GM23338 (cell line): ENCODE measurements around the gene BIRC6. TPM values are rescaled to one million over a fixed set of nuclear protein-coding genes. Genes with fewer than 3 reads are reported as not detected.

ENCODE experiments used
- ATAC-seq: fragments of 200-7000 bp; cut with Tn5 transposase; 3 replicates; pipeline ENCODE4 v1.9.1; 2020
- DNase-seq: peaks from one replicate; pipeline ENCODE4 v3.0.0-alpha.2; 2015; ENCODE audit warnings: low spot score
- H2AFZ ChIP-seq: fragments of 200-600 bp; sonication (generic); 2 replicates; pipeline ENCODE4 v1.8.0; 2016; ENCODE audit warnings: antibody characterized with exemption, mild to moderate bottlenecking, moderate library complexity
- H3F3A ChIP-seq: fragments of 200-600 bp; sonication (generic); replicated peaks from 2 replicates; pipeline ENCODE4 v1.8.0; 2017; ENCODE audit warnings: antibody characterized with exemption, mixed run types, low read depth
- H3K27ac ChIP-seq: fragments of 200-600 bp; sonication (generic); 2 replicates; pipeline ENCODE4 v1.6.1; 2016; ENCODE audit warnings: low read depth
- H3K27me3 ChIP-seq: fragments of 200-600 bp; sonication (generic); 2 replicates; pipeline ENCODE4 v1.8.0; 2016; ENCODE audit warnings: mild to moderate bottlenecking, mixed run types, moderate library complexity; ENCODE audit not compliant: insufficient read depth
- H3K36me3 ChIP-seq: fragments of 200-600 bp; sonication (generic); 2 replicates; pipeline ENCODE4 v1.8.0; 2016; ENCODE audit warnings: mild to moderate bottlenecking; ENCODE audit not compliant: insufficient read depth
- H3K4me1 ChIP-seq: fragments of 200-600 bp; sonication (generic); 2 replicates; pipeline ENCODE4 v1.8.0; 2016; ENCODE audit warnings: mild to moderate bottlenecking, moderate library complexity; ENCODE audit not compliant: insufficient read depth
- H3K4me2 ChIP-seq: fragments of 200-600 bp; sonication (generic); 2 replicates; pipeline ENCODE4 v1.7.1; 2017; ENCODE audit warnings: mixed run types
- H3K4me3 ChIP-seq: fragments of 200-600 bp; sonication (generic); 2 replicates; pipeline ENCODE4 v1.6.1; 2016; ENCODE audit warnings: mixed run types
- H3K79me2 ChIP-seq: fragments of 200-600 bp; sonication (generic); replicated peaks from 2 replicates; pipeline ENCODE4 v1.8.0; 2017; ENCODE audit warnings: mild to moderate bottlenecking; ENCODE audit not compliant: insufficient read depth
- H3K9me2 ChIP-seq: fragments of 200-600 bp; sonication (generic); 2 replicates; pipeline ENCODE4 v1.8.0; 2017; ENCODE audit not compliant: insufficient read depth
- H4K20me1 ChIP-seq: fragments of 200-600 bp; sonication (generic); replicated peaks from 2 replicates; pipeline ENCODE4 v1.8.0; 2017; ENCODE audit warnings: mild to moderate bottlenecking; ENCODE audit not compliant: insufficient read depth
- H3K27ac Mint-ChIP-seq: 2 replicates; pipeline ENCODE4 v1.8.0; 2020; ENCODE audit warnings: inconsistent platforms, mild to moderate bottlenecking, moderate library complexity, mixed read lengths
- H3K27me3 Mint-ChIP-seq: 3 replicates; pipeline ENCODE4 v1.8.0; 2022; ENCODE audit warnings: low read depth, mild to moderate bottlenecking, moderate library complexity, mixed read lengths, inconsistent platforms; ENCODE audit not compliant: insufficient read depth, poor library complexity
- H3K36me3 Mint-ChIP-seq: 3 replicates; pipeline ENCODE4 v1.8.0; 2021; ENCODE audit warnings: low read depth, mild to moderate bottlenecking, inconsistent platforms, moderate library complexity, mixed read lengths
- H3K4me1 Mint-ChIP-seq: 3 replicates; pipeline ENCODE4 v1.8.0; 2020; ENCODE audit warnings: mild to moderate bottlenecking, inconsistent platforms, mixed read lengths
- H3K4me3 Mint-ChIP-seq: 3 replicates; pipeline ENCODE4 v1.8.0; 2021; ENCODE audit warnings: moderate library complexity, mild to moderate bottlenecking, inconsistent platforms, mixed read lengths
- H3K9me3 Mint-ChIP-seq: 3 replicates; pipeline ENCODE4 v1.8.0; 2020; ENCODE audit warnings: moderate library complexity, mild to moderate bottlenecking, inconsistent platforms, mixed read lengths
- CREB1 ChIP-seq: fragments of 250-450 bp; sonication (Bioruptor Pico); IDR thresholded peaks from 2 replicates; pipeline ENCODE4 v1.5.0; 2020; ENCODE audit warnings: low read depth, mild to moderate bottlenecking, moderate library complexity
- CTCF ChIP-seq, 2 experiments: fragments of 200-600 bp in 1 of 2; sonication (generic) in 1 of 2; conservative IDR thresholded peaks; 2 replicates each; pipeline versions ENCODE4 v1.5.1 to v1.6.1; 2016 to 2017; ENCODE audit warnings: antibody characterized with exemption in 2 of 2, low read depth in 2 of 2, mild to moderate bottlenecking in 2 of 2, moderate library complexity in 1 of 2
- EZH2 ChIP-seq: fragments of 200-600 bp; sonication (generic); IDR thresholded peaks from one replicate; pipeline ENCODE4 v1.8.0; 2017; ENCODE audit warnings: antibody characterized with exemption, mild to moderate bottlenecking, low read depth; ENCODE audit not compliant: unreplicated experiment
- EZH2phosphoT487 ChIP-seq: fragments of 200-600 bp; sonication (generic); IDR thresholded peaks from one replicate; pipeline ENCODE4 v1.8.1; 2018; ENCODE audit warnings: antibody characterized with exemption; ENCODE audit not compliant: unreplicated experiment
- JUNB ChIP-seq: IDR thresholded peaks from one replicate; pipeline ENCODE4 v1.6.1; 2016; ENCODE audit warnings: antibody characterized with exemption; ENCODE audit not compliant: unreplicated experiment
- NANOG ChIP-seq: IDR thresholded peaks from 2 replicates; pipeline ENCODE4 v1.6.1; 2016; ENCODE audit warnings: antibody characterized with exemption, borderline replicate concordance
- POLR2AphosphoS5 ChIP-seq: IDR thresholded peaks from 2 replicates; pipeline ENCODE4 v1.6.1; 2016; ENCODE audit warnings: antibody characterized with exemption, low read depth
- STAT1 ChIP-seq: IDR thresholded peaks from one replicate; pipeline ENCODE4 v1.6.1; 2016; ENCODE audit warnings: antibody characterized with exemption; ENCODE audit not compliant: unreplicated experiment
- ZNF114 ChIP-seq: fragments of 250-450 bp; sonication (Bioruptor Pico); IDR thresholded peaks from 2 replicates; pipeline ENCODE4 v1.5.0; 2020; ENCODE audit warnings: mild to moderate bottlenecking, moderate library complexity
- ZNF331 ChIP-seq: fragments of 250-450 bp; sonication (Bioruptor Pico); IDR thresholded peaks from 2 replicates; pipeline ENCODE4 v1.5.0; 2020; ENCODE audit warnings: low read depth, mild to moderate bottlenecking, moderate library complexity
- ZNF462 ChIP-seq: fragments of 250-450 bp; sonication (Bioruptor Pico); IDR thresholded peaks from 2 replicates; pipeline ENCODE4 v1.5.0; 2020; ENCODE audit warnings: mild to moderate bottlenecking, moderate library complexity
- polyA plus RNA-seq: library from polyadenylated mRNA; unstranded; fragments of >200 nt; fragmentation: Nextera tagmentation; extraction: Ambion mirVana; gene quantifications from 2 replicates; pipeline ENCODE4 v1.2.1, GENCODE V29; 2016
- total RNA-seq: library from RNA; depleted of rRNA; stranded (reverse); fragments of >200 nt; shearing (Covaris generic); gene quantifications from 2 replicates; pipeline ENCODE4 v1.2.3, GENCODE V29; 2014
- TF ChIP-seq, protein P1 (sequence below): IDR thresholded peaks from one replicate; pipeline ENCODE4 v1.6.1; 2018; ENCODE audit warnings: antibody characterized with exemption; ENCODE audit not compliant: unreplicated experiment
- TF ChIP-seq, protein P2 (sequence below): IDR thresholded peaks from 2 replicates; pipeline ENCODE4 v1.6.1; 2016; ENCODE audit warnings: antibody characterized with exemption

BIRC6 gene
- total and polyA plus RNA-seq, 2 experiments from 2014 or later: 85.8 to 131 TPM

DNA sequence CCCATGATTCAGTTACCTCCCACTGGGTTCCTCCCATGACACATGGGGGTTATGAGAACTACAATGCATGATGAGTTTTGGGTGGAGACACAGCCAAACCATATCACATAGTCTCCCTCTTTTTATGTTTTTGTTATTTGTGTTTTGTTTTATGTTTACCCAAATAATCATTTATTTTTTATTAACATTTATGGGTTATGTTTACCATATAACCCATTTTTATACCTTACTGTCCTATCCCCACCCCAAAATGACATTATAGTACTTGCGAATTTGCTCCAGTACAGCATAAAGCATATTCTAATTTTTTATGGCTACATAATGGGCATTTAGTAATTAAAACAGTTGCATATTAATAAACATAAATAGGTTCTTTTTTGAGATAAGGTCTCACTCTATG, 209.1 kb downstream of the BIRC6 start:
- Mint-ChIP-seq H3K4me3 (no peak overlapping the region), H3K36me3 (peaks cover 20% of the 10 kb centered on the region), H3K27ac (no peak overlapping the region)

More for the DNA sequence above, 209.1 kb downstream of the BIRC6 start:
- H3K79me2 ChIP-seq: 0 out of 2 replicates have a peak, but pooled peaks cover 10% of the 10 kb centered on the region
- TF ChIP-seq EZH2 (no peak), CTCF (conservative IDR thresholded peaks at IDR 0.05; ENCODE audit: low read depth in 2 of 2) (no peak), STAT1 (no peak), EZH2phosphoT487 (no peak), JUNB (no peak), ZNF462 (CRISPR knock-in tag) (no peak), CREB1 (CRISPR knock-in tag) (no peak), ZNF114 (no peak), NANOG (no peak), POLR2AphosphoS5 (no peak), ZNF331 (CRISPR knock-in tag) (no peak)
- TF ChIP-seq, protein P1, sequence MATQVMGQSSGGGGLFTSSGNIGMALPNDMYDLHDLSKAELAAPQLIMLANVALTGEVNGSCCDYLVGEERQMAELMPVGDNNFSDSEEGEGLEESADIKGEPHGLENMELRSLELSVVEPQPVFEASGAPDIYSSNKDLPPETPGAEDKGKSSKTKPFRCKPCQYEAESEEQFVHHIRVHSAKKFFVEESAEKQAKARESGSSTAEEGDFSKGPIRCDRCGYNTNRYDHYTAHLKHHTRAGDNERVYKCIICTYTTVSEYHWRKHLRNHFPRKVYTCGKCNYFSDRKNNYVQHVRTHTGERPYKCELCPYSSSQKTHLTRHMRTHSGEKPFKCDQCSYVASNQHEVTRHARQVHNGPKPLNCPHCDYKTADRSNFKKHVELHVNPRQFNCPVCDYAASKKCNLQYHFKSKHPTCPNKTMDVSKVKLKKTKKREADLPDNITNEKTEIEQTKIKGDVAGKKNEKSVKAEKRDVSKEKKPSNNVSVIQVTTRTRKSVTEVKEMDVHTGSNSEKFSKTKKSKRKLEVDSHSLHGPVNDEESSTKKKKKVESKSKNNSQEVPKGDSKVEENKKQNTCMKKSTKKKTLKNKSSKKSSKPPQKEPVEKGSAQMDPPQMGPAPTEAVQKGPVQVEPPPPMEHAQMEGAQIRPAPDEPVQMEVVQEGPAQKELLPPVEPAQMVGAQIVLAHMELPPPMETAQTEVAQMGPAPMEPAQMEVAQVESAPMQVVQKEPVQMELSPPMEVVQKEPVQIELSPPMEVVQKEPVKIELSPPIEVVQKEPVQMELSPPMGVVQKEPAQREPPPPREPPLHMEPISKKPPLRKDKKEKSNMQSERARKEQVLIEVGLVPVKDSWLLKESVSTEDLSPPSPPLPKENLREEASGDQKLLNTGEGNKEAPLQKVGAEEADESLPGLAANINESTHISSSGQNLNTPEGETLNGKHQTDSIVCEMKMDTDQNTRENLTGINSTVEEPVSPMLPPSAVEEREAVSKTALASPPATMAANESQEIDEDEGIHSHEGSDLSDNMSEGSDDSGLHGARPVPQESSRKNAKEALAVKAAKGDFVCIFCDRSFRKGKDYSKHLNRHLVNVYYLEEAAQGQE: no peak
- TF ChIP-seq, protein P2, sequence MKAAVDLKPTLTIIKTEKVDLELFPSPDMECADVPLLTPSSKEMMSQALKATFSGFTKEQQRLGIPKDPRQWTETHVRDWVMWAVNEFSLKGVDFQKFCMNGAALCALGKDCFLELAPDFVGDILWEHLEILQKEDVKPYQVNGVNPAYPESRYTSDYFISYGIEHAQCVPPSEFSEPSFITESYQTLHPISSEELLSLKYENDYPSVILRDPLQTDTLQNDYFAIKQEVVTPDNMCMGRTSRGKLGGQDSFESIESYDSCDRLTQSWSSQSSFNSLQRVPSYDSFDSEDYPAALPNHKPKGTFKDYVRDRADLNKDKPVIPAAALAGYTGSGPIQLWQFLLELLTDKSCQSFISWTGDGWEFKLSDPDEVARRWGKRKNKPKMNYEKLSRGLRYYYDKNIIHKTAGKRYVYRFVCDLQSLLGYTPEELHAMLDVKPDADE: no peak
- Mint-ChIP-seq H3K4me1 (peaks cover 12% of the 10 kb centered on the region), H3K27me3 (no peaks in the 10 kb centered on the region), H3K9me3 (no peaks in the 10 kb centered on the region; the same call in 2 of the 3 replicates)
- no peaks in the 10 kb centered on the region; the same call in 1 of the 2 replicates for H3K4me1 ChIP-seq
- H4K20me1 ChIP-seq: 0 out of 2 replicates have a peak, but pooled peaks cover 3% of the 10 kb centered on the region
- no peak overlapping the region for H3K4me2 ChIP-seq
- H3K27ac ChIP-seq: no peak overlapping the region
- no peak overlapping the region for H3K4me3 ChIP-seq
- H2AFZ ChIP-seq: no peak overlapping the region
- H3K27me3 ChIP-seq: no peaks in the 10 kb centered on the region
- H3K36me3 ChIP-seq: 0 out of 2 replicates have a peak, but pooled peaks cover 4% of the 10 kb centered on the region
- ATAC-seq (no peak), DNase-seq (no peak)
- H3F3A ChIP-seq: no peaks in the 10 kb centered on the region
- H3K9me2 ChIP-seq: no peaks in the 10 kb centered on the region
